ES-I3 (cell line): ENCODE measurements around the gene CRYBG2.

Experiments
- H3K36me3 ChIP-seq: 2 replicates; pipeline ENCODE4 v1.6.1; 2013; ENCODE audit warnings: mild to moderate bottlenecking, low read length, control low read depth, moderate library complexity; ENCODE audit not compliant: insufficient read depth
- H3K4me1 ChIP-seq: 2 replicates; pipeline ENCODE4 v1.6.1; 2013; ENCODE audit warnings: mild to moderate bottlenecking, control low read depth, low read length; ENCODE audit not compliant: insufficient read depth
- H3K9ac ChIP-seq: 2 replicates; pipeline ENCODE4 v1.6.1; 2013; ENCODE audit warnings: low read depth, mild to moderate bottlenecking, low read length, moderate library complexity
- H3K9me3 ChIP-seq: 2 replicates; pipeline ENCODE4 v1.6.1; 2013; ENCODE audit warnings: mild to moderate bottlenecking, low read length, moderate library complexity; ENCODE audit not compliant: control insufficient read depth, insufficient read depth

Gene CRYBG2

DNA sequence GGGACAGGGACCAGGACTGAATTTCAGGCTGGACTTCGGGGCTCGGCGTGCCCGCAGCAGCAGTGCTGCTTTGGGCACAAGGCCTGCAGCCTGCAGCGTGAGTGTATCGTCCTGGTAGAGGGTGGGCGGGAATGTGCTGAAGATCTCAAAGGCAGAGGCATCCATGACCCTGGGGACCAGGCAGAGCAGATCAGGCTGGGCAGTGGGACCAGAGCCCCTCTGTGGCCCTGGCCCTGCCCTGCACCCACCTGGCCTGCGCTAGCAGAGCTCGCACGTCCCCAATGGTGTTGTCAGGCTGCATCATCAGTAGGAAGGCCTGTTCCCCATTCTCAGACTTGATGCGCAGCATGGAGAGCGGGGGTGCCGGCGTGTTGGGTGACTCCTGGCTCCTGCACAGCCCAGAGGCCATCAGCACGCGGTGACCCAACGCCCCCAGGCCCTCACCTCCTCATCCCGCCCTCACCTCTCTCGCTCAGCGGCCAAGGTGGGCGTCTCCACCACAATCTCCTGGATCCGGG, 71.5 kb downstream of the CRYBG2 start:
- no peaks in the 10 kb centered on the region for H3K9me3 ChIP-seq
- H3K4me1 ChIP-seq: peaks cover 17% of the 10 kb centered on the region
- H3K36me3 ChIP-seq: no peaks in the 10 kb centered on the region; the same call in 1 of the 2 replicates
- no peak overlapping the region for H3K9ac ChIP-seq

DNA sequence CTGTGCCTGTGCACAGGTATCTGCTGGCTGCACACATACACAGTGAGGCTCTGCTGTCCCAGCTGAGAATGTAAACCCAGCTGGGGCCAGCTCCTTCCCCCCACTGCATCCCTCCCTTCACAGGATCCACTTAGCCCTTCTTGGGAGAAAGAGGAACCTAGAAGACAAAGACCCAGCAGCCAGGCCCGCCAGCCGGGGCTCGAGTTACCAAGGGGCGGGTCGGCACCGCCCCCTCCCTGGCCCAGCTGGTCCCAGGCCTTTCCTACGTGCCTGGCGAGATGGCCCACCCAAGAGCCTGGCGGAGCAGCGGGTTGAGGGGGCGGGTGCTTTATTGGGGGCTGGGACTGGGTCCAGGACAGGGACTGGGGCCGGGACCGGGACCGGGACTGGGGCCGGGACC, 72.0 kb downstream of the CRYBG2 start:
- Histone ChIP-seq H3K4me1 (peaks cover 17% of the 10 kb centered on the region), H3K9me3 (no peaks in the 10 kb centered on the region), H3K36me3 (peaks cover 3% of the 10 kb centered on the region), H3K9ac (no peak overlapping the region)

DNA sequence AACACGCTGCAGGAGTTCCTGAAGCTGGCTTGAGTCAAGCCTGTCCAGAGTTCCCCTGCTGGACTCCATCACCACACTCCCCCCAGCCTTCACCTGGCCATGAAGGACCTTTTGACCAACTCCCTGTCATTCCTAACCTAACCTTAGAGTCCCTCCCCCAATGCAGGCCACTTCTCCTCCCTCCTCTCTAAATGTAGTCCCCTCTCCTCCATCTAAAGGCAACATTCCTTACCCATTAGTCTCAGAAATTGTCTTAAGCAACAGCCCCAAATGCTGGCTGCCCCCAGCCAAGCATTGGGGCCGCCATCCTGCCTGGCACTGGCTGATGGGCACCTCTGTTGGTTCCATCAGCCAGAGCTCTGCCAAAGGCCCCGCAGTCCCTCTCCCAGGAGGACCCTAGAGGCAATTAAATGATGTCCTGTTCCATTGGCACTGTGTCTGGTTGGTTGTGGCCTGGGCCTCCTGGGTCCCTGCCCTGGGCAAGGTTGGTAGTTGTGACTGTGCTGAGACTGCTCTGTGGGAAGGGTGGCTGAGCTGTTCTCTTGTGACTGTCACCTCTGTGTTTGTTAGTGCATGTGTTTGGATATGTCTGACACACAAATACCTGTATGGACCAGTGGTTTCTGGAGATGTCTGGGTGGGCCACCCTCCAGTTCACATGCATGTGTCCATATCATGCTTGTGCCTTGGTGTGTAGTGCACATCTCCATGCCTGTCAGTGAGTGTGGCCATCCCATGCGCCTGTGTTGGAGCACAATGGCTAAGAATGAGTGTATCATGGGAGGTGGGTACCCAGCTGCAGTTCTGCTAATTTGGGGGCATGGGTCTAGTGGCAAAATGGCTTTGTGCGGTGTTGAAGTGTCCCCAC, 72.6 kb downstream of the CRYBG2 start:
- Histone ChIP-seq H3K4me1 (peaks cover 17% of the 10 kb centered on the region), H3K9ac (no peak overlapping the region), H3K9me3 (no peaks in the 10 kb centered on the region), H3K36me3 (peaks cover 10% of the 10 kb centered on the region)

DNA sequence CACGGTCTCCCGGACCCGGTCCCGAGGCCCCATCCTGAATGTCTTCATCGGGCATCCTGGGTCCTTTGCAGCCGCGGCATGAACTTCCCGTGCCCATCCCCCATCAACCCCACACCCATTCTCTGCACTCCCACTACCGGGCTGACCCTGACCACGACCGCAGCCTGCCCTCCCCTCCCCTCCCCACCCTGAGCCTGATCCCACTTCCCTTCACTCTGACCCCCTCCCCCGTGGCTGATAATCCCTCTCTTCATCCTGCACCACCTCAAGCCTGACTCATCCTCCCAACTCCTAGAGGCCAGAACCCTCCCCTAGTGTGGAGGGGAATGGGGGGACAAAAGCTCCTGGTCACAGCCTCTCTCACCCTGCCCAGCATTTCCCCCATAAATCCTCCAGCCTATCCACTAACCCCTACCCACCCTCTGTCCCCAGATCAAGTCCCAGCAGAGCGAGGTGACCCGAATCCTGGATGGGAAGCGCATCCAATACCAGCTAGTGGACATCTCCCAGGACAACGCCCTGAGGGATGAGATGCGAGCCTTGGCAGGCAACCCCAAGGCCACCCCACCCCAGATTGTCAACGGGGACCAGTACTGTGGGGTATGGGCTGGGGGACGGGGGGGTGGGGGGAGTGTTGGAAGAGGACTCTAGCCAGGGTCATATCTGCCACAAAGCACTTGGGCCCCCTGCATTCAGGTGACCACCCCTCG, 73.4 kb downstream of the CRYBG2 start:
- Histone ChIP-seq H3K4me1 (peaks cover 21% of the 10 kb centered on the region), H3K36me3 (peaks cover 10% of the 10 kb centered on the region), H3K9me3 (no peaks in the 10 kb centered on the region), H3K9ac (peak overlapping the region; percentile 65)

DNA sequence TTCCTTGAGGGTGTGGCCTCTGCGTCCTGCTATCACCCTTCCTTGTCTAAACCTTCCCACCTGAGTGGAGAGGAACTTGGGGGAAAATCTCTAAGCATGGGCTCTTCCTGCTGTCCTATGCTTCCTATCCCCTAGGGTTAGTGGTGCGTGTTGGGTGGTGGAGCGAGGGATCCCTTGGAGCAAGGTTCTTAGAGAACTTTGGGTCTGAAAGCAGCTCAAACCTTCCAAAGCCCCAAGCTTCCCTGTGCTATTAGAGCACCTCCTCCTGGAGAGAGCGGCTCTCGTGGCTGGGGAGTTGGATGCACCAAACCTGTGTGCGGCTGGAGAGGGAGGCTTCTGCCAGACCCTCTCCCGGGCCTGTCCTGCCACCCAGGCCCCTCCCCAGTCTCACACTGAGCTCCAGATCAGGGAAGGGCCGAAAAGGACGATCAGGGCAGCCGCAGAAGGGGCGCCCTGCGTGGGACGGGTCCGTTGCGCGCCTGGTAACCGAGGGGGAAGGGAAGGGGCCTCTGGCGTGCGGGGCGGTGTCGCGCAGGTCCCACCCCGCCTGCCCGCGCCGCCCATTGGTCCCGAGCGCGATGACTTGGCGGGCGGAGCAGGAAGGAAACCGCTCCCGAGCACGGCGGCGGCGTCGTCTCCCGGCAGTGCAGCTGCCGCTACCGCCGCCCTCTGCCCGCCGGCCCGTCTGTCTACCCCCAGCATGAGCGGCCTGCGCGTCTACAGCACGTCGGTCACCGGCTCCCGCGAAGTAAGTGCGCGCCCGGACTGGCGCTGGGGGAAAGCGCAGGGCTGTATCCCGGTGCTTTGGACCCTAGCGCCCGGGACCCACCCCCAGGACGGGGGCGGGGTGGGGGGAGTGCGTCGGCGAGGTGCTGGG, 74.2 kb downstream of the CRYBG2 start, which contains the start of gene SH3BGRL3:
Gene SH3BGRL3, plus strand, starts transcription at position 631 of the 877 bp plus-strand sequence. Its CDS starts 70 bp downstream, at position 701.
- Histone ChIP-seq H3K36me3 (peaks cover 14% of the 10 kb centered on the region), H3K4me1 (peaks cover 18% of the 10 kb centered on the region), H3K9me3 (no peaks in the 10 kb centered on the region), H3K9ac (peak within 1 kb of the TSS; percentile 65)

DNA sequence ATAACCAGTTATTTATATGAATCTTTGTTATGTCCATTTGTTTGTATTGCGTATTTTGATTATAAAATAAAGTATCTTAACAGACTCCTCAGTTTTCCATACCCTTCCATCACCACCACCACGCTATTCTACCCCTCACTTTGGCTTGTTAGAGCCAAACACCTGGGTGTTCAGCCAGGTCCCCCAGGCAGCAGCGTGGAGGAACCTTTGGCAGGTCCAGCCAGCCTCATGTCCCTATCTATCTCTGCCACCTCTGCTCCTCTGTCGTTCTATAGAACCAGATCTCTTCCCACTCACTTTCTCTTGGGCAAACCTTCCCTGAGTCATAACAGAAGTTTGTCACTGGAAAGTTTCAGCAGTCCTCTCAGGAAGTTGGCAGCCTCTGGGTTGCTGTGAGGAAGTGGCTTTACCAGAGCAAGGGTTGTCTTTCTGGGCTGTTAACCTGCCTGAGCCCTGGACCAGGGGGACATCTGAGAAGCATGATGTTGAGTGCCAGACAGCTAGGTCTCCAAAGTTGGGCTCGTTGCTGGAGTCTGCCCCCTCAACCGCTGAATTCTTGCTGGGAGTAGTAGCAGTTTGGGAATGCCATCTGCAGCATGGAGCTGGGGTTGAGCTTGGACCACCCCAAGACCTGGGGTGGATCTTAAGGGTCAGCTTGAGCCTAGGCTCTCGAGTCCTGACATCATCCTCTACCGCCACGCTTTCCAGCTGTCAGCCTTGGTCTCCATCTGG, 75.0 kb downstream of the CRYBG2 start:
- Histone ChIP-seq H3K36me3 (peaks cover 16% of the 10 kb centered on the region), H3K9me3 (no peaks in the 10 kb centered on the region), H3K9ac (peak overlapping the region; percentile 65), H3K4me1 (peaks cover 18% of the 10 kb centered on the region)

DNA sequence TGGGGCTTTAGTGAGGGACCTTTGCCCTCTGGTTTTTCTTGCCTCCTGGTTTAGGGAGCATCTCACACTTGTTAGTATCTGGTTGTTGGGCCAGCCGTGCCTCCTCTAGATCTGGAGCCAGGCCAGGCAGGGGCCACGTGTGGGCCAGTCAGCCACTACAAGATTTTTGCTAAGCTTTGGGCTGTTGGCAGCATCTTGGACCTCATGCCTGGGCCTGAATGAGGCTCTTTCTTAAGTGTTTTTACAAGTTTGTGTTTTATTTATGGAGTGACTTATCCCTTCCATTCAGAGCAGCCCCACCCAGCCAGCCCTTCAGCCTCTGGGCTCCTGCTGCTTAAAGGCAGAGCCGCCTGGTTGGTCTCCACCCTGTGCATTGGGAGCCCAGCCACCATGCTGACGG, 75.6 kb downstream of the CRYBG2 start:
- H3K4me1 ChIP-seq: peaks cover 18% of the 10 kb centered on the region
- H3K9ac ChIP-seq: no peak overlapping the region
- H3K36me3 ChIP-seq: peaks cover 16% of the 10 kb centered on the region
- no peaks in the 10 kb centered on the region for H3K9me3 ChIP-seq

DNA sequence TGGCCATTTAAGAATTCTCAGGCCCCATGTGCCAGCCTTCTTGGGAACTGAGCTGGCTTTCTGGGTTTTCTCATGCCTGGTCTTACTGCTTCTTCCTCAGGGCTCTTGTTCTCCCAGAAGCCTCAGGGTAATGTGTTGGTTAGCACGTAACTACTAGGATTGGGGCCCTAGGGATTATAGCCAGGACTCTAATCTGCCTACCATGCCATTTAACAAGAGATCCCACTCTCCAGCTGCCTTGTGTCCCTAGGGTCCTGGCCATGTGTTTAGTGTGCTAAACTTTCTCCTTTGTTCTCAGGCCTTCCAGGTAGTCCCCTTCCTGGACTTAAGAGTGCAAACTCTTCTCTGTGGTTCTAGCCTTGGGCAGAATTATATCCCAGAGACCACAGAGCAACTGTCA, 76.2 kb downstream of the CRYBG2 start:
- no peak overlapping the region for H3K9ac ChIP-seq
- peaks cover 18% of the 10 kb centered on the region for H3K4me1 ChIP-seq
- no peaks in the 10 kb centered on the region for H3K9me3 ChIP-seq
- H3K36me3 ChIP-seq: peaks cover 19% of the 10 kb centered on the region

DNA sequence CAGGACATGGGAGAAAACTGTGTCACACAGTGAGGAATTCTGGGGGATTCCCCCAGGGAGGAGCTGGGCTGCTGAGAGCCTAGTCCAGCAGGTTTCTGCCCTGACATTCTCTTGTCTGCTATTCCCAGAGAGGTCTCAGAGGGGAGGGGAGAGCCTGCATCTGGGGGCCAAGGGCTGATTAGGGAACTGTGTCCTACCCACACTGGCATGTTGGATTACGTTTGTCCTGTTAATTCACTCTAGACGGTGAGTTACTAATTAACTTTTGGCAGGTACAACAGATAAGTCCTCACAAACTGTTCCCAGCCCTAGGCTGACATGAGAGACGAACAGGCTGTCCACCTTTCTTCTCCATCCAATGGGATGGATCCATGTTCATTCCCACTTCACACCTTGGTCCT, 76.7 kb downstream of the CRYBG2 start:
- Histone ChIP-seq H3K36me3 (peaks cover 19% of the 10 kb centered on the region), H3K4me1 (peaks cover 18% of the 10 kb centered on the region), H3K9me3 (no peaks in the 10 kb centered on the region), H3K9ac (no peak overlapping the region)

DNA sequence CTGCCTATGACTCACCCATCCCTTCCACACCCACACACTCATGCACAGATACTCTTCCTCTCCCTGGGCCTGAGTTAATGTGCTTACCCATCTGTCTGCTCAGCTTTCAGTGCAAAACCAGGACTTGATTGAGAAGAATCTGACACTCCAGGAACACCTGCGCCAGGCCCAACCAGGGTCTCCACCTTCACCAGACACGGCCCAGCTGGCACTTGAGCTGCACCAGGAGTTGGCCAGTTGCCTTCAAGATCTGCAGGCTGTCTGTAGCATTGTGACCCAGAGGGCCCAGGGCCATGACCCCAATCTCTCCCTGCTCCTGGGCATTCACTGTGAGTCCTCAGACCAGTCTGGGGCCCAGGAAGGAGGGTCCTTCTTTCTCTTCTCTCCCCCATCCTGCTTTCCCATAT, 77.5 kb downstream of the CRYBG2 start:
- H3K36me3 ChIP-seq: peaks cover 25% of the 10 kb centered on the region
- no peak overlapping the region for H3K9ac ChIP-seq
- peaks cover 14% of the 10 kb centered on the region for H3K4me1 ChIP-seq
- H3K9me3 ChIP-seq: no peaks in the 10 kb centered on the region

DNA sequence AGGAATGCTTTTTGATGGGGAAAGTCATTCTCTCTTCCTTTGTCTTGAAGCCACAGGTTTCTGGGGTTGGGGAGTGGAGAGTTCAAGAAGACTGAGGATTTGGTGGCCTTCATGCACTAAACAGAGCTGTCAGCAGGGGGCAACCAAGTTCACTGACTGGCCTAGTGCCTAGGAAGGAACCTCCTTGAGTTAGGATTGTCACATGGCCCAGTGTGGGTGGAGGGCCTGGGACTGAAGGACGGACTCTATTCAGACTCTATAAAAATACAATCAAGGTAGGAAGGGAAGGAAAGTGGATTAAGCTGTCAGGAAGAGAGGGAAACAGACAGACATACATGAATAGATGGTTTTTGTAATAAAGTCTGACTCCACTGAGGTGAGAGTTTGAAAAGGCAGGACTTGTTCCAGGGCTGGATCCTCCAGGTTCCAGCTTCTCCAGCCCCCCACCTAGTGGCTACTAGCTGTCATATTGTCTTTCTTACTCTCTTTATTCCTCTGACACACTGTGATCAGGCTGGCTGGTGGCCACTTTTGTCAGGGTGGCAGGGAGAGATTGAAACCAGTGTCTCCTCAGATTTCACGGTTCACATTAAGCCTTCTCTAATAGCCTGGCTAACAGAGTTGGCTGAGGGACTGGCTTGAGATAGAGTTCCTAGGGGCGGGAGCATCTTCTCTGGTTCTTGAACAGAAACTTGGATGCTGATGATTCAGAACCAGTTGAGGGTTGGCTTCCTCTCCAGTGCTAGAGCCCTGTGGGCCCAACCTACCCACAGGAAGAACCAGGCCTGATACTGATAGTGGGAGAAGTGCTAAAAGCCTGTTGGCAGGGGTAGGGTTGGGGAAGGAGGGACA, 78.1 kb downstream of the CRYBG2 start:
- H3K36me3 ChIP-seq: peaks cover 30% of the 10 kb centered on the region
- H3K9ac ChIP-seq: no peak overlapping the region
- H3K9me3 ChIP-seq: no peaks in the 10 kb centered on the region
- peaks cover 9% of the 10 kb centered on the region; the same call in 1 of the 2 replicates for H3K4me1 ChIP-seq

DNA sequence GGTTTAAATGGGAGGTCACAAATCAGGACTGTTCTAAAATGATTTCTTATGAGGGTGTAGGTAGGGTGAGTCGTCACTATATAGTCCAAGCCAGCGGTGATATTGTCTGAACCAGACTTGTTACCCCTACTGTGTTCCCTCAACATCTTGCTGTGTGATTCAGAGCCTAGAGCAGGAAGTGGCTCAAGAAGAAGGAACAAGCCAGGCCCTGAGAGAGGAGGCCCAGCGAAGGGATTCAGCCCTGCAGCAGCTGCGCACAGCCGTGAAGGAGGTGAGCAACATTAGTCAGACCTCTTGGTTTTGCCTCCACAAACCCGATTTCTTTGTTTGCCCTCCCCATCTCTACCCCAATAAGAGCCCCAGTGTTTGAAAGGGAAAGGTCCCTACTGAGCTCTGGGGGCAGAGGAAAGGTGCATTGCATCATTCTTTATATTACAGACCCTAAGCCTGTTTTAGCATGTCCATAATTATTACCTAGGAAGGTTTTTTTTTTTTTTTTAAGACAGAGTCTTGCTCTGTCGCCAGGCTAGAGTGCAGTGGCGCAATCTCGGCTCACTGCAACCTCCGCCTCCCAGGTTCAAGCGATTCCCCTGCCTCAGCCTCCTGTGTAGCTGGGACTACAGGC, 79.0 kb downstream of the CRYBG2 start:
- Histone ChIP-seq H3K9ac (no peak overlapping the region), H3K9me3 (no peaks in the 10 kb centered on the region), H3K4me1 (peaks cover 9% of the 10 kb centered on the region; the same call in 1 of the 2 replicates), H3K36me3 (peaks cover 38% of the 10 kb centered on the region)
